Measurements from ENCODE around the gene RNF128.

- TF ChIP-seq RAD21 (IDR thresholded peaks at IDR 0.05; ENCODE audit: low read depth): no peak
- TF ChIP-seq MAX (IDR thresholded peaks at IDR 0.05): no peak
- TF ChIP-seq USF1 (IDR thresholded peaks at IDR 0.05): no peak
- TF ChIP-seq REST (IDR thresholded peaks at IDR 0.05; ENCODE audit: low read depth): no peak
- TF ChIP-seq TCF12 (IDR thresholded peaks at IDR 0.05; ENCODE audit: low read depth): no peak
- no peak for TF ChIP-seq EP300 (IDR thresholded peaks at IDR 0.05; ENCODE audit: borderline replicate concordance)
- no peak for TF ChIP-seq TAF1 (IDR thresholded peaks at IDR 0.05; ENCODE audit: low read depth)
- no peak for TF ChIP-seq CREB1 (IDR thresholded peaks at IDR 0.05; ENCODE audit: low read depth)
- TF ChIP-seq YY1 (IDR thresholded peaks at IDR 0.05; ENCODE audit: low read depth): no peak
- no peak for TF ChIP-seq CEBPB (IDR thresholded peaks at IDR 0.05)
- TF ChIP-seq NFIC (IDR thresholded peaks at IDR 0.05): no peak
- TF ChIP-seq ZBTB7A (IDR thresholded peaks at IDR 0.05; ENCODE audit: low read depth): no peak
- no peak for TF ChIP-seq TEAD4 (IDR thresholded peaks at IDR 0.05)
These were observed 15.7 kb upstream of the RNF128 start for GRCh38 chrX:106710771-106711170.
